OCI-LY7 (cell line): ENCODE results near the gene LRRC4. TPM values are rescaled to one million over a fixed set of nuclear protein-coding genes. Genes with fewer than 3 reads are reported as not detected.

ENCODE experiments used
- BruUV-seq: library from RNA; stranded (reverse); fragments of 400-500 nt; replicated peaks from 2 replicates; lab custom pipeline; 2021; lab: Mats Ljungman, UMichigan
- CTCF ChIA-PET: fragments of 300-600 bp; sonication (Branson Sonifier 250); formaldehyde crosslinking; loops from one replicate; lab custom pipeline; 2022; ENCODE audit warnings: antibody characterized with exemption; ENCODE audit not compliant: unreplicated experiment; lab: Charles Lee
- POLR2A ChIA-PET: fragments of 300-600 bp; sonication (Branson Sonifier 250); formaldehyde crosslinking; loops from one replicate; lab custom pipeline; 2022; ENCODE audit warnings: antibody characterized with exemption; lab: Charles Lee
- DNase-seq: peaks from one replicate; pipeline ENCODE4 v3.0.0-alpha.2; 2015; ENCODE audit warnings: low spot score
- H2AFZ ChIP-seq: fragments of 200-600 bp; sonication (generic), shearing (Covaris generic); 2 replicates; pipeline ENCODE4 v1.6.1; 2014; ENCODE audit warnings: mild to moderate bottlenecking, antibody characterized with exemption, low read length, moderate library complexity
- H3K27ac ChIP-seq: fragments of 200-600 bp; sonication (generic); 2 replicates; pipeline ENCODE4 v1.5.1; 2014; ENCODE audit warnings: mixed run types, low read depth, mild to moderate bottlenecking, moderate library complexity, low read length, inconsistent platforms; ENCODE audit not compliant: poor library complexity, severe bottlenecking
- H3K36me3 ChIP-seq: fragments of 200-600 bp; sonication (generic); 2 replicates; pipeline ENCODE4 v1.6.1; 2014; ENCODE audit warnings: mild to moderate bottlenecking, antibody characterized with exemption, low read length, moderate library complexity, mixed read lengths; ENCODE audit not compliant: insufficient read depth
- H3K4me1 ChIP-seq: fragments of 200-600 bp; sonication (generic); 2 replicates; pipeline ENCODE4 v1.5.1; 2014; ENCODE audit warnings: mild to moderate bottlenecking, low read length; ENCODE audit not compliant: insufficient read depth, poor library complexity, severe bottlenecking
- H3K4me2 ChIP-seq: fragments of 200-600 bp; sonication (generic); 2 replicates; pipeline ENCODE4 v1.6.1; 2014; ENCODE audit warnings: mild to moderate bottlenecking, low read length
- H3K4me3 ChIP-seq: fragments of 200-600 bp; sonication (generic); 2 replicates; pipeline ENCODE4 v1.5.1; 2014; ENCODE audit warnings: mild to moderate bottlenecking, low read depth, low read length; ENCODE audit not compliant: poor library complexity, severe bottlenecking
- H3K79me2 ChIP-seq: fragments of 200-600 bp; sonication (generic); 2 replicates; pipeline ENCODE4 v1.6.1; 2016; ENCODE audit warnings: low read depth, mild to moderate bottlenecking, low read length, moderate library complexity, mixed read lengths; ENCODE audit not compliant: insufficient read depth
- H3K9me2 ChIP-seq: fragments of 200-600 bp; sonication (generic); 2 replicates; pipeline ENCODE4 v1.6.1; 2016; ENCODE audit warnings: mild to moderate bottlenecking, low read length, mixed read lengths; ENCODE audit not compliant: insufficient read depth
- H3K9me3 ChIP-seq: fragments of 200-600 bp; sonication (generic); 2 replicates; pipeline ENCODE4 v1.6.1; 2014; ENCODE audit warnings: mild to moderate bottlenecking, mixed run types, low read length, mixed read lengths
- H4K20me1 ChIP-seq: fragments of 200-600 bp; sonication (generic); 2 replicates; pipeline ENCODE4 v1.6.1; 2014; ENCODE audit warnings: mild to moderate bottlenecking, antibody characterized with exemption, low read length, moderate library complexity, mixed read lengths; ENCODE audit not compliant: insufficient read depth
- CTCF ChIP-seq: fragments of 200-600 bp; sonication (generic); conservative IDR thresholded peaks from 2 replicates; pipeline ENCODE4 v1.5.1; 2014; ENCODE audit warnings: mild to moderate bottlenecking, antibody characterized with exemption, low read length, moderate library complexity, mixed read lengths
- EZH2phosphoT487 ChIP-seq: fragments of 200-600 bp; sonication (generic); IDR thresholded peaks from 2 replicates; pipeline ENCODE4 v1.6.1; 2018; ENCODE audit warnings: low read depth, borderline replicate concordance, mild to moderate bottlenecking, mixed run types, antibody characterized with exemption, low read length, moderate library complexity, mixed read lengths
- intact Hi-C: fragments of 100-400 bp; cut with micrococcal nuclease; formaldehyde crosslinking; loops from one replicate; pipeline ENCODE4 v1.10.0; 2022; ENCODE audit not compliant: unreplicated experiment
- total RNA-seq, 2 experiments: library from RNA; depleted of rRNA in 1 of 2; stranded (reverse); fragments of >200 nt in 1 of 2; shearing (Covaris generic) in 1 of 2; gene quantifications; 2 replicates each; pipeline ENCODE4 v1.2.3, GENCODE V29; 2014 to 2022

LRRC4 gene
- total RNA-seq, 2 experiments from 2014 or later: not detected

GRCh38 chr7:128052404-128052803, 21.2 kb upstream of the LRRC4 start:
- no TSS peak for BruUV-seq
- H3K9me2 ChIP-seq: no peaks in the 10 kb centered on the region

GRCh38 chr7:128045766-128046165, 14.5 kb upstream of the LRRC4 start:
- TF ChIP-seq EZH2phosphoT487 (no peak), CTCF (no peak)
- H3K27ac ChIP-seq: no peak overlapping the region
- ChIA-PET CTCF (no interaction called here), POLR2A (interaction anchor here (0.6 to 0.7 kb wide), 3 partner anchors 155 to 1838 kb away, joined by 3 to 6 read pairs (median 4); no protein-coding TSS in a partner anchor)
- no peak for DNase-seq
- H3K4me2 ChIP-seq: no peak overlapping the region
- 0 out of 2 replicates have a peak, but pooled peaks cover 4% of the 10 kb centered on the region for H3K36me3 ChIP-seq
- no peak overlapping the region for H3K4me3 ChIP-seq
- no peaks in the 10 kb centered on the region for H3K9me2 ChIP-seq
- BruUV-seq: no TSS peak
- no peaks in the 10 kb centered on the region for H4K20me1 ChIP-seq
- intact Hi-C loops: no loop called here
- H3K4me1 ChIP-seq: no peaks in the 10 kb centered on the region
- H3K79me2 ChIP-seq: no peaks in the 10 kb centered on the region
- no peak overlapping the region for H2AFZ ChIP-seq
- no peaks in the 10 kb centered on the region for H3K9me3 ChIP-seq

More at GRCh38 chr7:128052404-128052803, 21.2 kb upstream of the LRRC4 start:
- Histone ChIP-seq H2AFZ (no peak overlapping the region), H3K4me2 (no peak overlapping the region), H3K27ac (no peak overlapping the region), H3K79me2 (no peaks in the 10 kb centered on the region), H3K4me1 (peaks cover 7% of the 10 kb centered on the region), H3K36me3 (no peaks in the 10 kb centered on the region; the same call in 1 of the 2 replicates), H4K20me1 (no peaks in the 10 kb centered on the region), H3K9me3 (no peaks in the 10 kb centered on the region), H3K4me3 (no peak overlapping the region)
- ChIA-PET POLR2A (interaction anchor here (1.0 kb wide), 2 partner anchors 8 to 10 kb away, joined by 3 read pairs; no protein-coding TSS in a partner anchor), CTCF (interaction anchor here (0.8 kb wide), 1 partner anchor 46 kb away, joined by 3 read pairs; no protein-coding TSS in a partner anchor)
- intact Hi-C loops: no loop called here
- TF ChIP-seq CTCF: no peak
- DNase-seq: no peak

DNA sequence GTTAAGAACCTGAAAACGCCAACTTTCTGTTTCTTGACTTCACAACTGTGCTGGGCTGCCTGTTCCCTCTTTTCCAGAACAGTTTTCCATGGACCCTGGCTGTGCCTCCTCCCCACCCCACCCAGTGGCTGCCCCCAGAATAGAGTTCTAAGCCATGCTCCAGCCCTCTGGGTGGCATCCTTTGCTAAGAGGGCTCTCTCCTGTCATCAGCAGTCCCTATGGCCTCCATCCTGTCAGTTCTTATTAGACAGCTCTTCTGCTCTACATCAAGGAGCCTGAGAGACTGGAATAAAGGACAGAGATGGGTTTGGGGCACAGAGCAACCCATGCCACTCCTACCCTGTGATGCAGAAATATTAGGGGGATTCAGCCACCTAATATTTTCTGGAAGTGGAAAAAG, 13.9 kb upstream of the LRRC4 start:
- Histone ChIP-seq H4K20me1 (no peaks in the 10 kb centered on the region), H3K36me3 (0 out of 2 replicates have a peak, but pooled peaks cover 4% of the 10 kb centered on the region), H3K4me1 (no peaks in the 10 kb centered on the region), H3K9me2 (no peaks in the 10 kb centered on the region), H3K4me2 (no peak overlapping the region), H3K79me2 (no peaks in the 10 kb centered on the region), H3K9me3 (no peaks in the 10 kb centered on the region), H2AFZ (no peak overlapping the region), H3K4me3 (no peak overlapping the region), H3K27ac (no peak overlapping the region)
- BruUV-seq: no TSS peak
- POLR2A ChIA-PET: interaction anchor here (0.6 to 1.4 kb wide), 4 partner anchors 8 to 193 kb away, joined by 3 to 4 read pairs (median 3); no protein-coding TSS in a partner anchor
- 0 out of 2 replicates have a peak, but pooled peaks have one; percentile 21 for TF ChIP-seq CTCF
- no peak for TF ChIP-seq EZH2phosphoT487
- DNase-seq: no peak
- intact Hi-C loops: no loop called here
- CTCF ChIA-PET: no interaction called here
